ENCODE results near the gene RPS5.
A peak's percentile ranks its signal among the peaks of the same experiment; 100 is the strongest.
"Not testable (repeated sequence)": the region's sequence is repeated elsewhere in the genome, so short reads cannot be mapped to it uniquely, and the experiment has no call there.

RPS5 gene

GRCh38 chr19:58385891-58386575 lies 1.0 kb upstream of the RPS5 start:
- no peak for DNase-seq (ENCODE audit: low read depth)

GRCh38 chr19:58387338-58388174 lies 487 bp downstream of the RPS5 start:
- DNase-seq (ENCODE audit: low read depth): no peak

DNA sequence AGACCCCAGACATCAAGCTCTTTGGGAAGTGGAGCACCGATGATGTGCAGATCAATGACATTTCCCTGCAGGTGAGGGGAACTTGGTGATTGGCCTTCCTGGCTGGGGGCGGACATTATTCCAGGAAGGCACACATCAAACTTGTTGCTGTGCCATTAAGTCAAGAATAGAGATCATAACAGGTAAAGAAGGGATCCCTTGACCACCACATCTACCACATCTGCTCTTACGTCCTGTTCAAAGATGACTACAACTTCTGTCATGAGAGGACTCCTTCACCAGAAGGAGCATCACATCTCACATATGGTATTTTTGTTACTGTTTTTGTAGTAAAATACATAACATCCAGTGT lies 1.1 kb downstream of the RPS5 start:
- no peak for DNase-seq (ENCODE audit: low read depth)

DNA sequence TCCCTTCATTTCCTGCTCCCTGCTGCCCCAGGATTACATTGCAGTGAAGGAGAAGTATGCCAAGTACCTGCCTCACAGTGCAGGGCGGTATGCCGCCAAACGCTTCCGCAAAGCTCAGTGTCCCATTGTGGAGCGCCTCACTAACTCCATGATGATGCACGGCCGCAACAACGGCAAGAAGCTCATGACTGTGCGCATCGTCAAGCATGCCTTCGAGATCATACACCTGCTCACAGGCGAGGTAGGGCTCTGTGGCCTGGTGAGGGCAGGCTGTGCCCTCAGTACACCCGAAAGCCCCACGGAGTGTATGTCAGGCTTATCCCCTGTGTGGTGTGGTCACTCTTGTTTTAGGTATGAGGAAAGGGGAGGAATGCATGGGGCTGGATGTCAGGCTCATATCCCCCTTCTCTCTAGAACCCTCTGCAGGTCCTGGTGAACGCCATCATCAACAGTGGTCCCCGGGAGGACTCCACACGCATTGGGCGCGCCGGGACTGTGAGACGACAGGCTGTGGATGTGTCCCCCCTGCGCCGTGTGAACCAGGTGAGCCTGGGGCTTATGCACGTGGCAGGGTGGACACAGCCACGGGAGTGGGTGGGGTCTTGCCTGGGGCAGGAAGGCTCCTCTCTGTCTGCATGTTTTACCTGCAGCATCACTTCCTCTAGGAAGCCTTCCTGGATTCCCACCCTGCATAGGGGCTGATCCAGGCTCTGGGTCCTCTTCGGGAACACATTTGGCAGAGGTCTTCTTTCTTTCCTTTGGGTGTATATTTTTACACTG lies 6.1 kb downstream of the RPS5 start:
- no peak for DNase-seq (ENCODE audit: low read depth)

DNA sequence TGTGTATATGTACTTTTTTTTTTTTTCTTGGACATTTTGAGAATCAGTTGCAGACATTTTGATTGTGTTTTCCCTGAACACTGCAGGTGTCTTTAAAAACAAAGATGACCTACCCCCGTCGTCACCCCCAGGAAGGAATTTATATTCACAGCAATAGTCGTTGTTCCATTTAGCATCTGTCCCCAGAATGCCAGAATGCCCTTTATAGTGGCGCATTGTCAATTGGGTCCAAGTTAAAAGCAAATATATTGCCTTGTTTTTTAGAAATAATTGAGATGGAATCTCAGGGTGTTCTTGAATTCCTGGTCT lies 6.6 kb downstream of the RPS5 start:
- no peak for DNase-seq (ENCODE audit: low read depth)

DNA sequence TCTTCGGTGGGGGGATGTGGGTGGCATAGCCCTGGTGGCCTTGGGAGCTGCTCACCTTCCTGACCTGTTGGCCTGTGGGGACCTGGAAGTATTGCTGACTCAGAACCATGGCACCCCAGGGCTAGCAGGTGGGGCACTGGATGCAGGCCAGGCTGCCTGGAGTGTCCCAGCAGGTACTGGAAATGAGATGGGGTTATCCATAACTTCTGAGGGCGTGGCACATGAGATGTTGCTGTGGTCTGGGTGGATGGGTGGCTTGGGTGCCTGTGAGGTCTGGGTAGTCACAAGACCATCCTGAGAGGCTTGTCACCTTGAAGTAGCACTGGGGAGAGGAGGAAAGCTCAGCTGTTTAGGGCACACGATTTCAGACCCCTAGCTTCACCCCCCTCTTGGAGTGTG lies 7.8 kb downstream of the RPS5 start:
- DNase-seq (ENCODE audit: low read depth): no peak

GRCh38 chr19:58395220-58395978 lies 8.3 kb downstream of the RPS5 start, which contains the start of gene RNF225:
TSS of gene RNF225 (plus strand) at chr19:58395656. CDS start at chr19:58396090, 434 bp downstream.
- no peak for DNase-seq (ENCODE audit: low read depth)

DNA sequence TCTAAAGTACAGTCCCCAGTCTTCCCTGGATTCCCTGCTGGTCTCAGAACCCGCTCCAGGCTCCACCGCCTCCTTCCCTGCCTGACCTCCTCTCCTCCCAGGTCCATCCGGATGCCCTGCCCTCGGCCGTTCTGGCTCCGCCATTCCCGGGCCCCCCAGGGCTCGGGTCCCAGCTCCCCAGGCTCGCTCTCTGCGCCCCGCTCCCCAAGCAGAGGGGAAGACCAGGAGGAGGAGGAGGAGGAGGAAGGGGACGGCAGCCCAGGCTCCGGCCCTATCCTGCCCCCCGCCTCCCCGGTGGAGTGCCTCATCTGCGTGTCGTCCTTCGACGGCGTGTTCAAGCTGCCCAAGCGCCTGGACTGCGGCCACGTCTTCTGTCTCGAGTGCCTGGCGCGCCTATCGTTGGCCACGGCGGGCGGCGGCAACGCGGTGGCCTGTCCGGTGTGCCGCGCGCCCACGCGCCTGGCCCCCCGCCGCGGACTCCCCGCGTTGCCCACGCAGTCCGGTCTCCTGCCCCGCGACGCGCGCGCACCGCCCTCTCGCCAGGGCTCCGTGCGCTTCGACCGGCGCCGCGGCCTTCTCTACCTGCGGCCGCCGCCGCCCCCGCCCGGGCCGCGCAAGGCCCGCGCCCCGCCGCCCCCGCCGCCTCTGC lies 9.0 kb downstream of the RPS5 start:
- no peak for DNase-seq (ENCODE audit: low read depth)

DNA sequence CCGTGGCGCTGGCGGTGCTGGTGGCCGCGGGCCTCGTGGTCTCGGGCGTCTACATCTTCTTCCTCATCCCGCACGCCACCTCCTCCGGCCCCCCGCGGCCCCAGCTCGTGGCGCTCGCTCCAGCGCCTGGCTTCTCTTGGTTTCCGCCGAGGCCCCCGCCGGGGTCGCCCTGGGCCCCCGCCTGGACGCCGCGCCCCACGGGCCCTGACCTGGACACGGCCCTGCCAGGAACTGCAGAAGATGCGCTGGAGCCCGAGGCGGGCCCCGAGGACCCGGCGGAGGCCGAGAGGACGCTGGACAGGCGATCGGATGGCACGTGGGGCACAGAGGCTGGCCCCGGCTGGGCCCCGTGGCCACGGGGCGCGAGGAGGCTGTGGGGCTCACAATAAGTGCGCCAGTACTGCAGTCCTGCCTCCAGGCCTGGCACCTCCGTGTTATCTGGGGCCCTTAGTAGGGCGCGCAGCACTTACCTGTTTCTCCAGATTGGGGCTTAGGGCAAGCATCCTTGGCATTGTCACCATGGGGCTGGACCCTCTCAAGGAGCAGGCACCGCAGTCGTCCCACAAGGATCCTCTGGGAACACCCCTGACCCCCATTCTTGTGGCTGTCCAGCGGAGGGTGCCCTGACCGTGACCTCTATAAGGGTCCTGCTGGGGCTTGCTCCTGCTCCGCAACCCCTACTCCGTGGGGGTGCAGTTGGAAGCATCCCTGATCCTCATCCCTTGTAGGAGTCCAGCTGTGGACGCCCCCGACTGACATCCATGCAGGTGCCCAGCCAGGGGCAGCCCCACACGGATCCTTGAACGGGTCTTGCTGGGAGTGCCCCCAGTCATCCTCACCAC lies 9.8 kb downstream of the RPS5 start:
- no peak for DNase-seq (ENCODE audit: low read depth)

DNA sequence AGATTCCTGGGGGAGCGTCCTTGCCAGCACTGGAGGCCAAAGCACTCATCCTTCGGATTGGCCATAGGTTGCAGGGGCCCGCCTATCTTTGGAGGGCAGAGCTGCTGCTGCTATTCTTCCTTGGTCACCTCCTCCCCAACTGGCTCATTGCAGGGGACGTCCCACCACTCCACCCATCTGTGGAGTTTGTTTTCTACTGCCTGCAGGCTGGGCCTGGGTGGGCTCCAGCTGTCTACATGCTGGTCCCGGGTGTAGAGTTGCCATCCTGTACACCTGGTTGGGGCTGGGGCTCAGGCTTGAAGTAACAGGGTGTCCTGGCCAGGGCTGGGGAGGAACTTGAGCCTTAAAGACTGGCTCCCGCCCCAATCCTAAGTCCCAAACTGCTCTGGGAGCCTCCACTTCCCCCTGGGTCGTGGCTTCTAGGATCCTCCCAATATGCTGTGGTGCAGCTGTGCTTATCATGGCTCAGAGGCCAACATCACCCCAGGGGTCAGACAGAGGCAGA lies 10.5 kb downstream of the RPS5 start:
- DNase-seq (ENCODE audit: low read depth): no peak

- DNase-seq (ENCODE audit: low read depth): no peak
These were observed 11.0 kb downstream of the RPS5 start for GRCh38 chr19:58398087-58398486.

DNA sequence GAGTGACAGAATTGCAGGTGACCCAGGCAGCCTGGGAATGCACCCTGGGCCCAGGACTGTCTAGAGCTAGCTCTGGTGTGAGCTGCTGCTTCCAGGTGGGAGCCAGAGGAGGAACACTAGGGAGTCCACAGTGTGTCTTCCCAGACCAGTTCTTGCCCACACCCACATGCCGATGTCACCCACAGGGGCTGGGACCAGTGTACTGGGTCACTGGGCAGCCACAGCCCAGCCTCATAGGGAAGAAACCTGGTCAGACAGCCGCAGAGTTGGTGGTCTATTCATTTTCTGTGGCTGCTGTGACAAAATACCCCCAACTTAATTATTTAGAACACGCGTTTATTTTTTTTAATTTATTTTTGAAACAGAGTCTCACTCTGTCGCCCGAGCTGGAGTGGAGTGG lies 11.5 kb downstream of the RPS5 start:
- no peak for DNase-seq (ENCODE audit: low read depth)

DNA sequence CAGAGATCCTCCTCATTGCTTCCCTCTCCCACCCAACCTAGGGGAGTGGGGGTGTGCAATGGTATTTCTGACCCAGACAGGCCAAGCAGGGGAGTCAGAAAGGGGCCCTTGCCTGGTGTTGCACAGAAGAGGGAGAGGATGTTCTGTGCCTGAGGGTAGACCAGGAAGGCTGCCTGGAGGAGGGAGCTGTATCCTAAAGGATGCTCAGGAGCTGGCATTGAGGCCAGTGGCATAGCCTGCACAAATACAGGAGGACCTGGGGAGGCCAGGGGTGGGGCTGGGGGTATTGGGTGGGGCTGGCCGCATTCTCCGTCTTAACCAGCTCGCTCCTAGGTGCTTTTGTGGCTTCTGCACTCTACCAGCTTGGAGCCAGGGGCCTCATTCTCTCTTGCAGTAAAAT lies 12.8 kb downstream of the RPS5 start:
- DNase-seq (ENCODE audit: low read depth): no peak

GRCh38 chr19:58400316-58400915 lies 13.3 kb downstream of the RPS5 start:
- no peak for DNase-seq (ENCODE audit: low read depth)

- peak; percentile 96 for DNase-seq (ENCODE audit: low read depth)
These were observed 14.1 kb downstream of the RPS5 start for GRCh38 chr19:58400916-58401839.

DNA sequence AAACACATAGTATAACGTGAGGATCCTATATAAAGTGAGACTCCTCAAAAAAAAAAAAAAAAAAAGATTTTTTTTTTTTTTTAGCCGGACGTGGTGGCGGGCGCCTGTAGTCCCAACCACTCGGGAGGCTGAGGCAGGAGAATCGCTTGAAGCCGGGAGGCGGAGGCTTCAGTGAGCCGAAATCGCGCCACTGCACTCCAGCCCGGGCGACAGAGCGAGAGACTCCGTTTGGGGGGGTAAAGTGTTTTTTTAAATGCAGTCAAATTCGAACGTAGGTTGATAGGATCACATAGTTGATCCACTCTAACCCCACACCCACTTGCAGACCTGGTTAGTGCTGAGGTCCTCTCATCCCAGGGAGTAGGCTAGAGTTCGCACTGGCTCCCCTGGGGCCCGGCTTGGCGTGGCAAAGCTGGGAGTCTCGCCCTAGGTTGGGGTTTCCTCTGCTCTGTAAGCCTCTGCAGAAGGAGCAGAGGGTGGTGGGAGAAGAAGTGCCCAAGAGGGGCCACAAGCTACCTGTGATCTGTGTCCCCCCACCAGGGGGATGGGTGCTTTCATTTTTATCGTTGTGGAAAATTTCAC lies 14.9 kb downstream of the RPS5 start:
- DNase-seq (ENCODE audit: low read depth): no peak

DNA sequence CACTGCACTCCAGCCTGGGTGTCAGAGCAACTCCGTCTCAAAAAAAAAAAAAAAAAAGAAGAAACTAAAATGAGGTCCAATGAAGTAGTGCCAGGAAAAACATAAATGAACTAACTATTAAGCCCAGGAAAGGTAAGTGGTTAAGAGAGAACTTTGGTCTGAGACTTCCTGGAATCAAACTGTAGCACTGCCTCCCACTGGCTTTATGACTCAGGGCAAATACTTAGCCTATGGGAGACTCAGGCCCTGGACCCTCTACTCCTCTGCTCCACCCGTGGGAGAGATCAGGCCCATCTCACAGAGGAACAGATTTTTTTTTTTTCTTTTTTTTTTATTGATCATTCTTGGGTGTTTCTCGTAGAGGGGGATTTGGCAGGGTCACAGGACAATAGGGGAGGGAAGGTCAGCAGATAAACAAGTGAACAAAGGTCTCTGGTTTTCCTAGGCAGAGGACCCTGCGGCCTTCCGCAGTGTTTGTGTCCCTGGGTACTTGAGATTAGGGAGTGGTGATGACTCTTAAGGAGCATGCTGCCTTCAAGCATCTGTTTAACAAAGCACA lies 16.9 kb downstream of the RPS5 start:
- not testable (repeated sequence) for DNase-seq (ENCODE audit: low read depth)

All from ELR (cell line).